ENCODE measurements around the gene RASGEF1C.

The RASGEF1C gene

DNA sequence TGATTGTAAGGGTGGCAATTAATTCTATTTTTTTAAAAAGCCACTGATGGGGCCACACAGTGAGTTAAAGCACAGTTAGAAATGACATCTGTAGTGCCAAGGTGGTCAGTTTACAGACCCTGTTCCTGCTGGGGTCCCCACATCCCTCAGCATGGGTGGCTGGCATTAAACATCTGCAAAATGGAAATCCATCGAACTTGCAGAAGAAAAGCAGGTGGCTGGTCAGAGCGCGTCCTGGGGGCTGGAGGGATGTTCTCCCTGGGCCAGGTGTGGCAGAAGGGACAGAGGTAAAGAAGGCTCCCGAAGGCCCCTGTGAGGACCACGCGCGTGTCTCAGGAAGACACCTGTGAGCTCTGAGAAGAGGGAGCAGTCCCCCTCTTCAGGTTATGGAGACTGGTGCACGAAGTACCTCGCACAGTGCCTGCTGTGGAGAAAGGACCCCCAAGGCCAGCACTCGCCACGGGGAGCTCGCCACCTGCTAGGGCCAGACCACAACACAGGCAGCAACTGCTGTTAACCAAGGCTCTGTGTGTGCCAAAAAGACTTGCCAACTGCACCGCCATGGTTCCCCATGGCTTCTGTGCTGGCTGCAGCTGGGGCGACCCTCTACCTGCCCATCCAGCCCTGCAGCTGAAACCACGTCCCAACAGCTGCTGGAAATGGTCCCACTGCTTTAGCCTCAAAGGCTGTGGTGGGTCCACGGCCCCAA, 65.2 kb downstream of the RASGEF1C start:
- Histone ChIP-seq H3K27me3 (ENCODE audit: control insufficient read depth in 1 of 2, insufficient read depth in 2 of 2, low read length in 2 of 2) (no peaks in the 10 kb centered on the region), H3K9ac (ENCODE audit: low read length) (no peak overlapping the region), H3K27ac (ENCODE audit: low read depth, low read length) (no peak overlapping the region), H3K36me3 (ENCODE audit: insufficient read depth, low read length) (no peaks in the 10 kb centered on the region), H3K4me1 (ENCODE audit: insufficient read depth, low read length) (no peaks in the 10 kb centered on the region), H3K4me3 (ENCODE audit: low read depth in 1 of 2, low read length in 2 of 2) (no peak overlapping the region), H3K9me3 (ENCODE audit: low read length) (no peaks in the 10 kb centered on the region)

GRCh38 chr5:180142824-180143610, 66.0 kb downstream of the RASGEF1C start:
- Histone ChIP-seq H3K9me3 (ENCODE audit: low read length) (no peaks in the 10 kb centered on the region), H3K4me1 (ENCODE audit: insufficient read depth, low read length) (no peaks in the 10 kb centered on the region), H3K27ac (ENCODE audit: low read depth, low read length) (no peak overlapping the region), H3K27me3 (ENCODE audit: control insufficient read depth in 1 of 2, insufficient read depth in 2 of 2, low read length in 2 of 2) (no peaks in the 10 kb centered on the region), H3K36me3 (ENCODE audit: insufficient read depth, low read length) (no peaks in the 10 kb centered on the region), H3K4me3 (ENCODE audit: low read depth in 1 of 2, low read length in 2 of 2) (no peak overlapping the region), H3K9ac (ENCODE audit: low read length) (no peak overlapping the region)

- Histone ChIP-seq H3K4me3 (ENCODE audit: low read depth in 1 of 2, low read length in 2 of 2) (no peak overlapping the region), H3K27me3 (ENCODE audit: control insufficient read depth in 1 of 2, insufficient read depth in 2 of 2, low read length in 2 of 2) (no peaks in the 10 kb centered on the region), H3K9ac (ENCODE audit: low read length) (no peak overlapping the region), H3K36me3 (ENCODE audit: insufficient read depth, low read length) (no peaks in the 10 kb centered on the region), H3K4me1 (ENCODE audit: insufficient read depth, low read length) (no peaks in the 10 kb centered on the region), H3K27ac (ENCODE audit: low read depth, low read length) (no peak overlapping the region), H3K9me3 (ENCODE audit: low read length) (no peaks in the 10 kb centered on the region)
These were observed 66.8 kb downstream of the RASGEF1C start for GRCh38 chr5:180142021-180142765.

GRCh38 chr5:180141068-180141660, 67.8 kb downstream of the RASGEF1C start:
- H3K4me1 ChIP-seq (ENCODE audit: insufficient read depth, low read length) = no peaks in the 10 kb centered on the region
- no peaks in the 10 kb centered on the region for H3K27me3 ChIP-seq (ENCODE audit: control insufficient read depth in 1 of 2, insufficient read depth in 2 of 2, low read length in 2 of 2)
- no peaks in the 10 kb centered on the region for H3K36me3 ChIP-seq (ENCODE audit: insufficient read depth, low read length)
- no peaks in the 10 kb centered on the region for H3K9me3 ChIP-seq (ENCODE audit: low read length)
- H3K4me3 ChIP-seq (ENCODE audit: low read depth in 1 of 2, low read length in 2 of 2) = no peak overlapping the region
- H3K27ac ChIP-seq (ENCODE audit: low read depth, low read length) = no peak overlapping the region
- H3K9ac ChIP-seq (ENCODE audit: low read length) = no peak overlapping the region

GRCh38 chr5:180140571-180140970, 68.4 kb downstream of the RASGEF1C start:
- Histone ChIP-seq H3K27me3 (ENCODE audit: control insufficient read depth in 1 of 2, insufficient read depth in 2 of 2, low read length in 2 of 2) (no peaks in the 10 kb centered on the region), H3K9me3 (ENCODE audit: low read length) (no peaks in the 10 kb centered on the region), H3K9ac (ENCODE audit: low read length) (no peak overlapping the region), H3K4me1 (ENCODE audit: insufficient read depth, low read length) (no peaks in the 10 kb centered on the region), H3K4me3 (ENCODE audit: low read depth in 1 of 2, low read length in 2 of 2) (no peak overlapping the region), H3K36me3 (ENCODE audit: insufficient read depth, low read length) (no peaks in the 10 kb centered on the region), H3K27ac (ENCODE audit: low read depth, low read length) (no peak overlapping the region)

DNA sequence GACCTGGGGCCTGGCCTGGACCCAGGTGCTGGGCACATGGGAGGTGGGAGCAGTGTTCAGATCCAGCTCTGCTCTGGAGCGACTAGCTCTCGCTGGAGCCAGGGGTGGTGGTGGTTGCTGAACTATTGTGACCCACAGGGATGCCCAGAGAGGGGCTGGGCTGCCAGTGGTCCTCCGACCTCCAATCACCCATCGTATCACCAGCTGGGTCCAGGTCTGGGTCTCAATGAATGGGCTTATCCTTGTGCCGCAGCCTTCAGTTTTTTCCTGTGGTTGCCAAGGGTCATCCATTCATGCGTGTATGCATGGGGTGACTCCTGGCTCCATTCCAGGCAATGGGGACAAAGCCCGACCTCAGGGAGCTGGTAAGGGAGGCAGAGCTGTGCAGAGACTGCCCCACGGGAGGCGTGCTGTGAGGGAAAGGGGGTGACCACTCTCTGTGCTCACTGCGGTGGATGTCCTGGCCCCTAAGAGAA, 68.9 kb downstream of the RASGEF1C start:
- Histone ChIP-seq H3K4me1 (ENCODE audit: insufficient read depth, low read length) (no peaks in the 10 kb centered on the region), H3K27me3 (ENCODE audit: control insufficient read depth in 1 of 2, insufficient read depth in 2 of 2, low read length in 2 of 2) (no peaks in the 10 kb centered on the region), H3K36me3 (ENCODE audit: insufficient read depth, low read length) (no peaks in the 10 kb centered on the region), H3K9me3 (ENCODE audit: low read length) (no peaks in the 10 kb centered on the region), H3K9ac (ENCODE audit: low read length) (no peak overlapping the region), H3K27ac (ENCODE audit: low read depth, low read length) (no peak overlapping the region), H3K4me3 (ENCODE audit: low read depth in 1 of 2, low read length in 2 of 2) (no peak overlapping the region)

- no peak overlapping the region for H3K27ac ChIP-seq (ENCODE audit: low read depth, low read length)
- no peak overlapping the region for H3K9ac ChIP-seq (ENCODE audit: low read length)
- H3K9me3 ChIP-seq (ENCODE audit: low read length) = no peaks in the 10 kb centered on the region
- no peaks in the 10 kb centered on the region for H3K4me1 ChIP-seq (ENCODE audit: insufficient read depth, low read length)
- no peak overlapping the region for H3K4me3 ChIP-seq (ENCODE audit: low read depth in 1 of 2, low read length in 2 of 2)
- H3K36me3 ChIP-seq (ENCODE audit: insufficient read depth, low read length) = no peaks in the 10 kb centered on the region
- H3K27me3 ChIP-seq (ENCODE audit: control insufficient read depth in 1 of 2, insufficient read depth in 2 of 2, low read length in 2 of 2) = no peaks in the 10 kb centered on the region
These were observed 69.3 kb downstream of the RASGEF1C start for GRCh38 chr5:180139731-180140055.

GRCh38 chr5:180138976-180139730, 69.9 kb downstream of the RASGEF1C start:
- H3K27me3 ChIP-seq (ENCODE audit: control insufficient read depth in 1 of 2, insufficient read depth in 2 of 2, low read length in 2 of 2) = no peaks in the 10 kb centered on the region
- no peaks in the 10 kb centered on the region for H3K4me1 ChIP-seq (ENCODE audit: insufficient read depth, low read length)
- H3K36me3 ChIP-seq (ENCODE audit: insufficient read depth, low read length) = no peaks in the 10 kb centered on the region
- no peaks in the 10 kb centered on the region for H3K9me3 ChIP-seq (ENCODE audit: low read length)
- no peak overlapping the region for H3K4me3 ChIP-seq (ENCODE audit: low read depth in 1 of 2, low read length in 2 of 2)
- no peak overlapping the region for H3K9ac ChIP-seq (ENCODE audit: low read length)
- no peak overlapping the region for H3K27ac ChIP-seq (ENCODE audit: low read depth, low read length)

- Histone ChIP-seq H3K9ac (ENCODE audit: low read length) (no peak overlapping the region), H3K4me3 (ENCODE audit: low read depth in 1 of 2, low read length in 2 of 2) (no peak overlapping the region), H3K9me3 (ENCODE audit: low read length) (no peaks in the 10 kb centered on the region), H3K27me3 (ENCODE audit: control insufficient read depth in 1 of 2, insufficient read depth in 2 of 2, low read length in 2 of 2) (no peaks in the 10 kb centered on the region), H3K27ac (ENCODE audit: low read depth, low read length) (no peak overlapping the region), H3K4me1 (ENCODE audit: insufficient read depth, low read length) (no peaks in the 10 kb centered on the region), H3K36me3 (ENCODE audit: insufficient read depth, low read length) (no peaks in the 10 kb centered on the region)
These were observed 70.6 kb downstream of the RASGEF1C start for GRCh38 chr5:180138214-180138975.

DNA sequence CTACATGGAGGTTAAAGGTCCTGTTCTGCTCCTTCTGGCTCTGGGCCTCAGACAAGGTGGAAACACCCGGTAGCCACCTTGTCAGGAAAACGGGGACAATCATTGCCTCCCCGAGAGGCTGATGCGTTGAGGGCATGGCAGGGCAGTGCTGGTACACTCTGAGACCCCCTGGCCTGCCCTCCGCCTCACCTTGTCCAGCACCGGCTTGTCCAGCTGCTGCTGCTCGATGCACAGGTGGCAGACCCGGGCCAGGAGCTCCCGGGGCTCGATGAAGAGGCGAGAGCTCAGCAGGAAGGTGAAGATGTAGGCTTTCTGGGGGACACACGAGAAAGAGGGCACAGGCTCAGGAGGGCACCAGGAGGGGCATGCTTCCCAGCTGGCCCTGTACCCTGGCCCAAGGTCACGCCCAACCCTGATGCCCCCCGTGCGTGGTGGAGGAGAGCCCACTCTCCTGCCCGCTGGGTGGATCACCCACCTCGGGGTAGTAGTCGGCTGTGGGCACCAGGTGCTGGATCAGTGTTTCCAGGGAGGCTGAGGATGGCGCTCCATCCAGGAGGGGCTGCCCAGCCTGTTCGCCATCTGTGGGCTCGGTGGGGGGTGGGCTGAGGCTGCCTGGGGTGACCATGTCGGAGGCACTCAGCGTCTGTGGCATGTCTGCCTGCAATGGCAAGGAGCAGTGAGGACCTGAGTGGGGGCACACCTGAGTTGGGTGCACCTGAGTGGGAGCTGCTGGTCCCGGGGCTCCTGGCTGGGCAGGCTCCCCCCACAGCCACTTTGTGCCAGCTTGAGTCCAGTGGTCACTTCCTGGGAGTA, 71.4 kb downstream of the RASGEF1C start:
- Histone ChIP-seq H3K27ac (ENCODE audit: low read depth, low read length) (no peak overlapping the region), H3K27me3 (ENCODE audit: control insufficient read depth in 1 of 2, insufficient read depth in 2 of 2, low read length in 2 of 2) (no peaks in the 10 kb centered on the region)

More for the DNA sequence above, 71.4 kb downstream of the RASGEF1C start:
- H3K9me3 ChIP-seq (ENCODE audit: low read length) = no peaks in the 10 kb centered on the region
- H3K4me3 ChIP-seq (ENCODE audit: low read depth in 1 of 2, low read length in 2 of 2) = no peak overlapping the region
- H3K9ac ChIP-seq (ENCODE audit: low read length) = no peak overlapping the region
- no peaks in the 10 kb centered on the region for H3K36me3 ChIP-seq (ENCODE audit: insufficient read depth, low read length)
- no peaks in the 10 kb centered on the region for H3K4me1 ChIP-seq (ENCODE audit: insufficient read depth, low read length)
